GM12801 (cell line): ENCODE measurements around the gene ITGA1.

Experiments used
- CTCF ChIP-seq: IDR thresholded peaks from one replicate; pipeline ENCODE4 v1.5.1; 2011; ENCODE audit warnings: control low read depth; ENCODE audit not compliant: insufficient read length; ENCODE audit errors: extremely low read depth

ITGA1 gene

GRCh38 chr5:52786391-52786790, 1.3 kb upstream of the ITGA1 start:
- no peak for TF ChIP-seq CTCF

GRCh38 chr5:52786949-52787599, 642 bp upstream of the ITGA1 start:
- TF ChIP-seq CTCF: no peak

GRCh38 chr5:52788505-52788821, 747 bp downstream of the ITGA1 start:
- no peak for TF ChIP-seq CTCF

- no peak for TF ChIP-seq CTCF
These were observed 1.7 kb downstream of the ITGA1 start for GRCh38 chr5:52789378-52789777.

GRCh38 chr5:52789851-52790250, 2.1 kb downstream of the ITGA1 start:
- no peak for TF ChIP-seq CTCF

- TF ChIP-seq CTCF: no peak
These were observed 3.6 kb downstream of the ITGA1 start for GRCh38 chr5:52791366-52791765.

GRCh38 chr5:52794519-52794918, 6.8 kb downstream of the ITGA1 start:
- TF ChIP-seq CTCF: no peak

- no peak for TF ChIP-seq CTCF
These were observed 8.3 kb downstream of the ITGA1 start for GRCh38 chr5:52796031-52796430.
